K562 (cell line): Measurements from ENCODE around the gene DELE1. TPM values are rescaled to one million over a fixed set of nuclear protein-coding genes. Genes with fewer than 3 reads are reported as not detected.

ENCODE experiments used
- ATAC-seq: fragments of 200-7000 bp; cut with Tn5 transposase; 3 replicates; pipeline ENCODE4 v1.9.1; 2020; ENCODE audit warnings: moderate library complexity
- BruUV-seq: library from RNA; stranded (reverse); fragments of 400-500 nt; replicated peaks from 2 replicates; lab custom pipeline; 2021; lab: Mats Ljungman, UMichigan
- CTCF ChIA-PET: fragments of 300-600 bp; formaldehyde crosslinking; extraction: SDS; loops from one replicate; lab custom pipeline; 2021; ENCODE audit warnings: low intra/inter-chr PET ratio; lab: Yijun Ruan, JAX
- POLR2A ChIA-PET: fragments of 300-600, 350-650 bp; sonication (Branson Sonifier 250); formaldehyde crosslinking; extraction: SDS; loops from one replicate; lab custom pipeline; 2021; ENCODE audit warnings: antibody characterized with exemption, inconsistent platforms; lab: Yijun Ruan, JAX
- DNase-seq, 4 experiments: peaks; one replicate each; pipeline versions ENCODE4 v3.0.0 to v3.0.0-alpha.2; 2011 to 2018; ENCODE audit warnings: low spot score in 3 of 4, mixed read lengths in 3 of 4; ENCODE audit errors: extremely low read depth in 1 of 4
- FAIRE-seq: peaks from 2 replicates; lab custom pipeline; 2011; peaks lifted over from hg19 to GRCh38; lab: Jason Lieb, UNC
- H2AFZ ChIP-seq: 2 replicates; pipeline ENCODE4 v1.6.0; 2011; ENCODE audit warnings: low read depth, low read length, control low read depth, inconsistent platforms
- H3K27ac ChIP-seq: fragments of 200-600 bp; 3 replicates; pipeline ENCODE4 v1.8.0; 2011; ENCODE audit warnings: low read depth, mild to moderate bottlenecking, control low read depth, inconsistent platforms, low read length, moderate library complexity, mixed read lengths; ENCODE audit errors: extremely low read depth
- H3K27me3 ChIP-seq, 2 experiments: fragments of 300-600 bp in 1 of 2; 2 replicates in 1 of 2; 3 replicates in 1 of 2; pipeline versions ENCODE4 v1.6.0 to v1.8.0; 2011; ENCODE audit warnings: inconsistent platforms in 2 of 2, low read length in 2 of 2, mild to moderate bottlenecking in 1 of 2, mixed read lengths in 1 of 2, moderate library complexity in 1 of 2; ENCODE audit not compliant: control insufficient read depth in 2 of 2, insufficient read depth in 2 of 2
- H3K36me3 ChIP-seq: fragments of 300-600 bp; 3 replicates; pipeline ENCODE4 v1.8.0; 2011; ENCODE audit warnings: mild to moderate bottlenecking, low read length, inconsistent platforms; ENCODE audit not compliant: control insufficient read depth, insufficient read depth
- H3K4me1 ChIP-seq, 2 experiments: fragments of 200-600 bp in 1 of 2; replicated peaks in 1 of 2; 2 replicates in 1 of 2; 3 replicates in 1 of 2; pipeline versions ENCODE4 v1.5.1 to v1.8.0; 2011; ENCODE audit warnings: inconsistent platforms in 2 of 2, low read length in 2 of 2, mild to moderate bottlenecking in 1 of 2, mixed read lengths in 1 of 2, moderate library complexity in 1 of 2; ENCODE audit not compliant: control insufficient read depth in 2 of 2, insufficient read depth in 2 of 2
- H3K4me2 ChIP-seq: 2 replicates; pipeline ENCODE4 v1.6.1; 2011; ENCODE audit warnings: low read length, control low read depth, inconsistent platforms, mixed read lengths; ENCODE audit not compliant: insufficient read depth
- H3K4me3 ChIP-seq: fragments of 200-600 bp; sonication (generic), shearing (Covaris generic); 2 replicates; pipeline ENCODE4 v1.5.1; 2016; ENCODE audit warnings: control low read depth, inconsistent platforms
- H3K79me2 ChIP-seq: fragments of 200-600 bp; 3 replicates; pipeline ENCODE4 v1.8.0; 2011; ENCODE audit warnings: low read length, inconsistent platforms; ENCODE audit not compliant: control insufficient read depth, insufficient read depth
- H3K9ac ChIP-seq, 2 experiments: 2 replicates each; pipeline versions ENCODE4 v1.6.0 to v1.6.1; 2011; ENCODE audit warnings: low read depth in 2 of 2, low read length in 2 of 2, control low read depth in 1 of 2, inconsistent platforms in 1 of 2, mild to moderate bottlenecking in 1 of 2, mixed read lengths in 1 of 2; ENCODE audit not compliant: insufficient read depth in 1 of 2
- H3K9me1 ChIP-seq: one replicate; pipeline ENCODE4 v1.6.0; 2011; ENCODE audit warnings: inconsistent platforms, mild to moderate bottlenecking, low read length, moderate library complexity; ENCODE audit not compliant: control insufficient read depth, insufficient read depth
- H3K9me3 ChIP-seq: replicated peaks from 2 replicates; pipeline ENCODE4 v1.5.1; 2011; ENCODE audit warnings: low read depth, low read length, inconsistent platforms; ENCODE audit not compliant: control insufficient read depth, insufficient read depth
- H4K20me1 ChIP-seq: replicated peaks from 2 replicates; pipeline ENCODE4 v1.6.1; 2011; ENCODE audit warnings: low read length, inconsistent platforms, mixed read lengths; ENCODE audit not compliant: control insufficient read depth, insufficient read depth
- HNRNPUL1 ChIP-seq: fragments of 200-400 bp; formaldehyde crosslinking; IDR thresholded peaks from 2 replicates; pipeline ENCODE4 v1.6.1; 2017; ENCODE audit warnings: low read length
- JUN ChIP-seq, 2 experiments: sonication (generic) in 1 of 2; formaldehyde crosslinking in 1 of 2; IDR thresholded peaks; 2 replicates each; pipeline versions ENCODE4 v1.6.1 to v1.8.0; 2012 to 2022; ENCODE audit warnings: borderline replicate concordance in 2 of 2, mild to moderate bottlenecking in 2 of 2, improper control_type of control experiment in 1 of 2, low read depth in 1 of 2, low read length in 1 of 2, missing genetic modification reagents in 1 of 2
- MED1 ChIP-seq: sonication (generic); formaldehyde crosslinking; IDR thresholded peaks from 2 replicates; pipeline ENCODE4 v1.8.1; 2023; ENCODE audit warnings: missing genetic modification reagents, borderline replicate concordance
- MYBL2 ChIP-seq, 2 experiments: fragments of 450-650 bp in 1 of 2; sonication (generic) in 1 of 2; formaldehyde crosslinking in 1 of 2; IDR thresholded peaks; 2 replicates each; pipeline versions ENCODE4 v1.6.1 to v1.8.1; 2017 to 2022; ENCODE audit warnings: borderline replicate concordance in 1 of 2, inconsistent platforms in 1 of 2, low read depth in 1 of 2, mild to moderate bottlenecking in 1 of 2, missing genetic modification reagents in 1 of 2, moderate library complexity in 1 of 2
- MYNN ChIP-seq, 2 experiments: sonication (generic); formaldehyde crosslinking in 1 of 2; IDR thresholded peaks; 2 replicates each; pipeline versions ENCODE4 v1.5.0 to v1.6.1; 2016 to 2020; ENCODE audit warnings: antibody characterized with exemption in 1 of 2, missing genetic modification reagents in 1 of 2
- OTX1 ChIP-seq: fragments of 450-650 bp; formaldehyde crosslinking; IDR thresholded peaks from 2 replicates; pipeline ENCODE4 v1.4.0; 2022; ENCODE audit warnings: mild to moderate bottlenecking
- POLR2H ChIP-seq: IDR thresholded peaks from 2 replicates; pipeline ENCODE4 v1.6.1; 2016; ENCODE audit warnings: missing genetic modification characterization, low read depth, mild to moderate bottlenecking, control low read depth, missing compliant biosample characterization, moderate library complexity
- SIN3A ChIP-seq, 2 experiments: fragments of 150-350 bp in 1 of 2; IDR thresholded peaks; 2 replicates each; pipeline ENCODE4 v1.6.1; 2011 to 2016; ENCODE audit warnings: borderline replicate concordance in 2 of 2, low read depth in 2 of 2, low read length in 2 of 2, mild to moderate bottlenecking in 2 of 2, moderate library complexity in 2 of 2; ENCODE audit not compliant: control insufficient read depth in 1 of 2
- SIN3B ChIP-seq: fragments of 450-650 bp; IDR thresholded peaks from 2 replicates; pipeline ENCODE4 v1.6.1; 2017; ENCODE audit warnings: low read depth, mild to moderate bottlenecking, moderate library complexity
- ZBTB7A ChIP-seq: IDR thresholded peaks from 2 replicates; pipeline ENCODE4 v1.6.1; 2011; ENCODE audit warnings: low read depth, mild to moderate bottlenecking, low read length, moderate library complexity, borderline replicate concordance; ENCODE audit not compliant: control insufficient read depth
- ZNF134 ChIP-seq: fragments of 250-450 bp; sonication (Bioruptor Pico); conservative IDR thresholded peaks from 2 replicates; pipeline ENCODE4 v1.4.0; 2020
- ZNF175 ChIP-seq: fragments of 200-800 bp; sonication (Bioruptor generic); IDR thresholded peaks from 2 replicates; pipeline ENCODE4 v1.6.1; 2016; ENCODE audit warnings: low read depth, mild to moderate bottlenecking, missing genetic modification characterization, missing compliant biosample characterization
- ZNF324 ChIP-seq: fragments of 250-450 bp; sonication (Bioruptor Pico); IDR thresholded peaks from 2 replicates; pipeline ENCODE4 v1.4.0; 2020; ENCODE audit warnings: mild to moderate bottlenecking
- ZNF57 ChIP-seq: fragments of 450-650 bp; formaldehyde crosslinking; IDR thresholded peaks from 2 replicates; pipeline ENCODE4 v1.4.0; 2020; ENCODE audit warnings: mild to moderate bottlenecking, moderate library complexity
- ZNF766 ChIP-seq: fragments of 200-800 bp; sonication (Bioruptor generic); conservative IDR thresholded peaks from 2 replicates; pipeline ENCODE4 v1.6.1; 2016; ENCODE audit warnings: missing genetic modification characterization, missing compliant biosample characterization
- ZSCAN32 ChIP-seq: fragments of 450-650 bp; formaldehyde crosslinking; IDR thresholded peaks from 2 replicates; pipeline ENCODE4 v1.4.0; 2020; ENCODE audit warnings: mild to moderate bottlenecking, moderate library complexity
- WGBS: fragments of 100-300 bp; shearing (Covaris generic); methylation state at CpG from one replicate; pipeline ENCODE4 v1.1.6; 2016; ENCODE audit warnings: low coverage, mixed read lengths; ENCODE audit not compliant: insufficient coverage; ENCODE audit errors: missing lambda C conversion rate; 5-methylcytosine and 5-hydroxymethylcytosine counted together
- in situ Hi-C: fragments of 300-500 bp; cut with MboI; formaldehyde crosslinking; loops from 4 replicates; pipeline ENCODE4 v1.15.0; 2018; ENCODE audit warnings: inconsistent platforms, mixed read lengths
- intact Hi-C: fragments of 100-400 bp; cut with micrococcal nuclease; formaldehyde crosslinking; loops from 2 replicates; pipeline ENCODE4 v1.14.2; 2022
- polyA plus RNA-seq, 8 experiments: library from polyadenylated mRNA; depleted of rRNA in 4 of 8; stranded (reverse) in 5 of 8; unstranded in 3 of 8; fragments of >200 nt; fragmentation: Nextera tagmentation in 2 of 8; fragmentation: Illumina TruSeq in 1 of 8; extraction: Ambion mirVana in 2 of 8; extraction: Trizol in 1 of 8; gene quantifications; 2 replicates each; pipeline versions ENCODE4 v1.2.1 to v1.2.3, GENCODE V29; 2011 to 2014; ENCODE audit warnings: inconsistent platforms in 1 of 8, missing spikeins in 1 of 8
- total RNA-seq, 7 experiments: library from RNA; depleted of rRNA in 6 of 7; stranded (reverse); fragments of >200 nt in 6 of 7; fragmentation: Illumina TruSeq in 2 of 7; extraction: Trizol in 2 of 7; gene quantifications; 2 replicates each; pipeline versions ENCODE4 v1.2.1 to v1.2.3, GENCODE V29; 2011 to 2021; ENCODE audit warnings: low replicate concordance in 1 of 7
- TF ChIP-seq, protein P1 (sequence below): fragments of 250-450 bp; sonication (Bioruptor Pico); IDR thresholded peaks from 2 replicates; pipeline ENCODE4 v1.8.0; 2022; ENCODE audit warnings: moderate library complexity, mild to moderate bottlenecking, inconsistent platforms
- TF ChIP-seq, protein P2 (sequence below), 2 experiments: IDR thresholded peaks; 2 replicates each; pipeline ENCODE4 v1.6.1; 2011; ENCODE audit warnings: borderline replicate concordance in 1 of 2, control low read depth in 1 of 2, low read depth in 1 of 2, low read length in 1 of 2, mild to moderate bottlenecking in 1 of 2, mixed read lengths in 1 of 2, moderate library complexity in 1 of 2; ENCODE audit not compliant: insufficient read depth in 1 of 2, insufficient read length in 1 of 2, poor library complexity in 1 of 2, severe bottlenecking in 1 of 2; ENCODE audit errors: extremely low read depth in 1 of 2

The DELE1 gene
- total and polyA plus RNA-seq, 9 of the 15 experiments (the other 6 are each of a cell fraction or from before 2014, with no cell fraction given), result 16.6 to 74.4 (median 49.8) TPM

DNA sequence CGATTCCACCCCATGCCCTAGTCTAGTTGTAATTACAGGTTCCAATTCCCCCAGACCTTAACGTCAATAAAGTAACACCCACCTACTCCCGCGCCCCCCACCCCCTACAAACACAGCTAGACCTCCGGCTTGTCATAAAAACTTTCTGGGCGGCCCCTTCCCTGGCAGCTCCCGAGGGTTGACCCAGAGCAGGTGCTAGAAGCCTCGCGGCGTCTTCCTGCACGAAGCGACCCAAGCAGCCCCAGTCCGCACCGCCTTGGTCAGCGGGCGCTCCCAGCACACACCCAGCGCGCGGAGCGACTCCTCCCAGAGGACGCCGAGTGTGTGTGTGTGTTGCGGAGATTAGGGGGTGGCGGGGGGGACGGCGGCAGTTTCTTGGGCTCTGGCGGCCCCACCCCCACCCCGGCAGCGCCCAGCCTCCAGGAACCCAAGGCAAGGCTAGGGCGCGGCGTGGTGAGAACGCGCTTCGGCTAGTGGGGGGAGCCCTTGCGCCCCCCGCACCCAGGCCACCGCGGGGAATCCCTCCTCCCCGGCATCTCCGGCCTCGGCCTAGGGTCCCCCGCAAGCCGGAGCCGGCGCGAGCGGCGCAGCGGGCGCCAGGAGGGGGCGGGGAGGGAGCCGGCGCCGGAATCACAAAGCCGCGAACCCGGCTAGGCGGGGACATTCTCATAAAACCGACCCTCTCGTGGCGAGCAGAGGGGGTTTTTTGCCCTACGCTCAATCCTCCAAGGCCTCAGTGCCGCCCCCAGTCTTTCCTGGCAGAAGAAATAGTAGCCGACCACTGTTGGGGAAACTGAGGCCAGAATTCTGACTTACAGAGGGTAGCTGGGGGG lies 47.7 kb upstream of the DELE1 start:
- peak overlapping the region; percentile 57 to 88 for H3K9ac ChIP-seq
- H3K27ac ChIP-seq, result peak overlapping the region; percentile 61
- DNase-seq (peak; percentile 78 to 93 (median 84)), ATAC-seq (peak; percentile 85), FAIRE-seq (peak; percentile 84)
- ChIA-PET CTCF (no interaction called here), POLR2A (interaction anchor here (0.6 to 0.7 kb wide), 2 partner anchors 9 to 1983 kb away, joined by 3 read pairs; no protein-coding TSS in a partner anchor)
- H3K36me3 ChIP-seq, result no peaks in the 10 kb centered on the region
- peak overlapping the region; percentile 49 for H3K4me3 ChIP-seq
- no peaks in the 10 kb centered on the region for H3K79me2 ChIP-seq
- intact Hi-C loops, result no loop called here
- peaks cover 35% of the 10 kb centered on the region for H4K20me1 ChIP-seq
- H3K9me1 ChIP-seq, result no peaks in the 10 kb centered on the region
- peaks cover 19 to 59% of the 10 kb centered on the region in 2 experiments for H3K27me3 ChIP-seq
- H2AFZ ChIP-seq, result peak overlapping the region; percentile 90
- peak overlapping the region; percentile 76 for H3K4me2 ChIP-seq
- BruUV-seq, result no TSS peak
- in situ Hi-C loops, result no loop called here
- H3K9me3 ChIP-seq, result no peaks in the 10 kb centered on the region
- H3K4me1 ChIP-seq, result peaks cover 30 to 46% of the 10 kb centered on the region in 2 experiments; a peak in 4 of 5 replicates
- under 1% methylated on average over 33 of the region's 65 CpGs for WGBS
- TF ChIP-seq ZNF324 (CRISPR knock-in tag) (no peak), OTX1 (no peak), ZNF57 (CRISPR knock-in tag) (no peak), ZNF134 (CRISPR knock-in tag) (no peak), ZBTB7A (peak; percentile 75), ZNF766 (no peak), MED1 (CRISPR knock-in tag) (no peak), MYBL2 (IDR thresholded peaks at IDR 0.05; ENCODE audit: low read depth) (no peak), MYBL2 (CRISPR knock-in tag; IDR thresholded peaks at IDR 0.05; ENCODE audit: borderline replicate concordance) (no peak), SIN3B (peak; percentile 20; the same call in 1 of the 2 replicates), JUN (IDR thresholded peaks at IDR 0.05; ENCODE audit: borderline replicate concordance, low read depth, low read length) (no peak), JUN (CRISPR knock-in tag; IDR thresholded peaks at IDR 0.05; ENCODE audit: borderline replicate concordance) (no peak; the same call in 1 of the 2 replicates), SIN3A (IDR thresholded peaks at IDR 0.05; ENCODE audit: borderline replicate concordance in 2 of 2, control insufficient read depth in 1 of 2, low read depth in 2 of 2, low read length in 2 of 2) (0 out of 4 replicates have a peak, but pooled peaks of 1 of the 2 experiments have one; percentile 5), ZSCAN32 (no peak; the same call in 1 of the 2 replicates), POLR2H (tag) (no peak), ZNF175 (no peak), MYNN (IDR thresholded peaks at IDR 0.05) (peak; percentile 71), MYNN (CRISPR knock-in tag; IDR thresholded peaks at IDR 0.05) (no peak), HNRNPUL1 (no peak)
- TF ChIP-seq, protein P1, sequence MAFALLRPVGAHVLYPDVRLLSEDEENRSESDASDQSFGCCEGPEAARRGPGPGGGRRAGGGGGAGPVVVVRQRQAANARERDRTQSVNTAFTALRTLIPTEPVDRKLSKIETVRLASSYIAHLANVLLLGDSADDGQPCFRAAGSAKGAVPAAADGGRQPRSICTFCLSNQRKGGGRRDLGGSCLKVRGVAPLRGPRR (CRISPR knock-in tag), result no peak
- TF ChIP-seq, protein P2, sequence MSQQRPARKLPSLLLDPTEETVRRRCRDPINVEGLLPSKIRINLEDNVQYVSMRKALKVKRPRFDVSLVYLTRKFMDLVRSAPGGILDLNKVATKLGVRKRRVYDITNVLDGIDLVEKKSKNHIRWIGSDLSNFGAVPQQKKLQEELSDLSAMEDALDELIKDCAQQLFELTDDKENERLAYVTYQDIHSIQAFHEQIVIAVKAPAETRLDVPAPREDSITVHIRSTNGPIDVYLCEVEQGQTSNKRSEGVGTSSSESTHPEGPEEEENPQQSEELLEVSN (IDR thresholded peaks at IDR 0.05; ENCODE audit: borderline replicate concordance in 1 of 2, extremely low read depth in 1 of 2, insufficient read depth in 1 of 2, insufficient read length in 1 of 2, low read depth in 1 of 2, low read length in 1 of 2, poor library complexity in 1 of 2, severe bottlenecking in 1 of 2), result peak; percentile 65 to 83
